ENCODE results near the gene GPRIN3.

DNA sequence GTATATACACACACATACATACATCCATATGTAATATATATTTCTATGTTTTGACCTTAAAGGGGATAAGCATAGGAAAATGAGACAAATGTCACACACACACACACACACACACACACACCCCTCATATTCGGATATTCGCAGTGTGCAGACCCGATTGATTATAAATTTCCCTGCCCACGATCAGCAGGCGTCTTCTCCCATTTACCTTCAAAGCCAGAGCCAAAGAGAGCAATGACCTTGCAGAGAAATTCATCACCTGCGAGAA lies 488 bp downstream of the GPRIN3 start:
- TF ChIP-seq YY1 (IDR thresholded peaks at IDR 0.05; ENCODE audit: insufficient read depth, insufficient read length): no peak
- TF ChIP-seq ZNF274 (IDR thresholded peaks at IDR 0.05; ENCODE audit: low read depth, low read length): no peak
